ENCODE measurements around the gene DIAPH2.

DIAPH2 gene

GRCh38 chrX:97065973-97066372, 381.3 kb downstream of the DIAPH2 start:
- DNase-seq = no peak

- no peak for DNase-seq
Observed at GRCh38 chrX:97066381-97066780, 381.7 kb downstream of the DIAPH2 start.

GRCh38 chrX:97070346-97070745, 385.7 kb downstream of the DIAPH2 start:
- DNase-seq = no peak

GRCh38 chrX:97074400-97074799, 389.8 kb downstream of the DIAPH2 start:
- DNase-seq = no peak

- no peak for DNase-seq
Observed at GRCh38 chrX:97089116-97089515, 404.5 kb downstream of the DIAPH2 start.

GRCh38 chrX:97096385-97096784, 411.7 kb downstream of the DIAPH2 start:
- no peak for DNase-seq

- no peak for DNase-seq
Observed at GRCh38 chrX:97102938-97103337, 418.3 kb downstream of the DIAPH2 start.

GRCh38 chrX:97109730-97110129, 425.1 kb downstream of the DIAPH2 start:
- DNase-seq = no peak

GRCh38 chrX:97117572-97117971, 432.9 kb downstream of the DIAPH2 start:
- no peak for DNase-seq

- DNase-seq = no peak
Observed at GRCh38 chrX:97119474-97120109, 434.9 kb downstream of the DIAPH2 start.

GRCh38 chrX:97123001-97123400, 438.4 kb downstream of the DIAPH2 start:
- no peak for DNase-seq

- no peak for DNase-seq
Observed at GRCh38 chrX:97126020-97126419, 441.4 kb downstream of the DIAPH2 start.

- no peak for DNase-seq
Observed at GRCh38 chrX:97132664-97133415, 448.2 kb downstream of the DIAPH2 start.

- DNase-seq = no peak
Observed at GRCh38 chrX:97145934-97146333, 461.3 kb downstream of the DIAPH2 start.

- DNase-seq = peak; percentile 9
Observed at GRCh38 chrX:97155816-97156215, 471.2 kb downstream of the DIAPH2 start.

GRCh38 chrX:97158269-97158668, 473.6 kb downstream of the DIAPH2 start:
- no peak for DNase-seq

- DNase-seq = peak; percentile 12
Observed at GRCh38 chrX:97159916-97160800, 475.5 kb downstream of the DIAPH2 start.

GRCh38 chrX:97167333-97167732, 482.7 kb downstream of the DIAPH2 start:
- no peak for DNase-seq

- DNase-seq = peak; percentile 4
Observed at GRCh38 chrX:97168646-97169045, 484.0 kb downstream of the DIAPH2 start.

- no peak for DNase-seq
Observed at GRCh38 chrX:97175147-97175546, 490.5 kb downstream of the DIAPH2 start.

GRCh38 chrX:97189668-97190067, 505.0 kb downstream of the DIAPH2 start:
- no peak for DNase-seq

GRCh38 chrX:97199501-97199900, 514.9 kb downstream of the DIAPH2 start:
- DNase-seq = no peak

GRCh38 chrX:97200454-97200853, 515.8 kb downstream of the DIAPH2 start:
- peak; percentile 1 for DNase-seq

- no peak for DNase-seq
Observed at GRCh38 chrX:97210501-97210900, 525.9 kb downstream of the DIAPH2 start.

All from hematopoietic multipotent progenitor cell treated with erythropoietin and hydrocortisone succinate and interleukin-3 and kit ligand, for 6 days (in vitro differentiated cells).